NCI-H69 (cell line): ENCODE results near the gene FAR1.

Experiments used
- DNase-seq: peaks from one replicate; lab custom pipeline; 2025; lab: John Stamatoyannopoulos, UW

FAR1 gene

DNA sequence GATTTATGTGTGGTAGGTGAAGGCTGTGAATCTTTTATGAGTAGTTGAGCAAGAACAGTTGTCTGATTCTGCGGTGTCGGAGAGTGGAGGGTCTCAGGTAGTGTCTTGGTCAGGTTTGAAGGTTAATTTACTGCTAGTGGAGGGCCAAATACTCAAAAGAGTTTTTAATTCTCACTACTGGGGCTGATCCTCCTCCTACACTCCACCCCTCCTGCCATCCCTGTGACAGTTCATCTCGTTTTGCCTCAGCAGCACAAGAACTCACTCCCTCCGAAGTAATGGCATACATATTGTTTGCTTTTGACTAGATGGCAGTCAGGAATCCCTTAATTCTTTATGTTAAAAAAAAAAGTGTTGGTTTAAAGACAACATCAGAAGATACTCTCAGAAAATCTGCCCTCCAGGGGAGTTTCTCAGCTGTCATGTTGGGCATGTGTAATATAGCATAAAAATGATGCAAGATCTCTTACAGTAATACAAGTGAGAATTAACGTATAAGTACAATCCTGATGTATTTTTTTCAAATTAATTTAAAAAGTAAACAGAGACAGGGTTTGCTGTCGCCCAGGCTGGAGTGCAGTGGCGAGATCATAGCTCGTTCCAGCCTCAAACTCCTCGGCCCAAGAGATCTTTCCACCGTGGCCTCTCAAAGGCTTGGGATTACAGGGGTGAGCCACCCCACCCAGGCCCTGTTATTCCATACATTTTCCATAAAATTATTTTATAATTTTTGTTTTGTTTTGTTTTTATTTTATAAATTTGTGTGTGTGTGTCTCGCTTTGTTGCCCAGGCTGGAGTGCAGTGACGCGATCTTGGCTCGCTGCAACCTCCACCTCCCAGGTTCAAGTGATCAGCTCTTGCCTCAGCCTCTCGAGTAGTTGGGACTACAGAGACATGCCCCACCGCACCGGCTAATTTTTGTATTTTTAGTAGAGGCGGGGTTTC, 1.3 kb downstream of the FAR1 start:
- DNase-seq: no peak

GRCh38 chr11:13672576-13673210, 4.2 kb downstream of the FAR1 start:
- peak; percentile 31 for DNase-seq

GRCh38 chr11:13674799-13675509, 6.5 kb downstream of the FAR1 start:
- no peak for DNase-seq

DNA sequence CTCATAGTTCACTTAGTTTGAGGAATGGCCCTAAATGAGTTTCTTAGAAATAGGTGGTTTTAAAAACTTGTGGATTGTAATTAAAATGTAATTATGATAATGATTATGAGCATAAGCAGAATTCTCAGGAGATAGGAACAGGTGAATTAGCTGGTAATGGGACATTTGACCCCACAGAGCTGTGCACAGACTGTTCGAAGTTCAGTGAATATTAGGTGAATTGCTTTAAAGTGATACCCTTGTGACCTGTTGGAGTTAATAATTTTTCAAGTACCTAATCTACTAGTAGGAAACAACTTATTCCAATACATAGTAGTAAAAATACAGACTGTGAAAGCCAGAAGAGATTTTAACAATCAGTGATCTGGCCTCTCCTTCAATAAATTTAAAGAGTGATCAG, 8.1 kb downstream of the FAR1 start:
- DNase-seq: no peak

GRCh38 chr11:13679768-13680167, 11.3 kb downstream of the FAR1 start:
- no peak for DNase-seq

DNA sequence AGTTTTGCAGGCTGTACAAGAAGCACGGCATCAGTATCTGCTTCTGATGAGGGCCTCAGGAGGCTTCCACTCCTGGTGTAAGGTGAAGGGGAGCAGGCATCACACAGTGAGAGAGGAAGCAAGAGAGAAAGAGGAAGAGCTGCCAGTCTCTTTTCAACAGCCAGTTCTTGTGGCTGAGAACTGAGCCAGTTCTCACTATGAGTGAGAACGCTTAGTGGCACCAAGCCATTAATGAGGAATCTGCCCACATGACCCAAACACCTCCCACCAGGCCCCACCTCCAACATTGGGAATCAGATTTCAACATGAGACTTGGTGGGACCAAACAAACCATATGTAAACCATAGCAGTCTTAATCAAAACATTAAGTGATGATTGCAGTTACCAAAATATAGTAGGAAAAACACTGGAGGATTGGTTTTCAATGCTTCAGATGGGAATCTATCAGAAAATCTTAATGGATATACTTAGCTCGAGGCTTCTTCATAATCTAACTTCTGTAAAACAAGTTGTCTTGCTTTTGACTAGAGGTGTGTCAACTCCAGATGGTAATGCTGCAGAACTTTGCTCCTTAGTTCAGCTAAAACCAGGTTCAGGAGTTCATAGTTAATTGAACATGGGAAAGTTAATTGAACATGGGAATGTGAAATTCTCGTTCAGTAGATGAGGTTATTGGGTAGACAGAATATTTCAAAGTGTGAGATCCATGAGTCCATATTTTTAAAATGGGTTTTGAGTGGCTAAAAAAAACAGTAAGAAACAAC, 12.2 kb downstream of the FAR1 start:
- no peak for DNase-seq

DNA sequence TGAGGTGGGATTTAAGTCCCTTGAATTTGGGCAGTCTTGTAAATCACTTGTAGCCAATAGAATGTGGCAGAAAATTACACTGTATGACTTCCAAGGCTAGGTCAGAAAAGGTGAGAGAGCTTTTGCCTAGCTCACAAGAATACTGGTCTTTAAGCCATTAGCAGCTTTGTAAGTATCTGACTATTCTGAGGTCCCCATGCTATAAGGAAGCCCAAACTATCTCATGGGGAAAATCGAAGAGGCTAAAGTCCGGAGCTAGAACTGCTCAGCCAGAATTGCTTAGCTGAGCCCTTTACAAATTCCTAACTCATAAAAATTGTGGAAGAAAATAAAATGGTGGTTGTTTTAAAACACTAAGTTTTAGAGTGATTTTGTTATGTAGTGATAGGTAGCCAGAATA, 13.0 kb downstream of the FAR1 start:
- no peak for DNase-seq

GRCh38 chr11:13682212-13682611, 13.7 kb downstream of the FAR1 start:
- no peak for DNase-seq

GRCh38 chr11:13685461-13686108, 17.1 kb downstream of the FAR1 start:
- no peak for DNase-seq

- DNase-seq: no peak
These were observed 18.3 kb downstream of the FAR1 start for GRCh38 chr11:13686776-13687175.

DNA sequence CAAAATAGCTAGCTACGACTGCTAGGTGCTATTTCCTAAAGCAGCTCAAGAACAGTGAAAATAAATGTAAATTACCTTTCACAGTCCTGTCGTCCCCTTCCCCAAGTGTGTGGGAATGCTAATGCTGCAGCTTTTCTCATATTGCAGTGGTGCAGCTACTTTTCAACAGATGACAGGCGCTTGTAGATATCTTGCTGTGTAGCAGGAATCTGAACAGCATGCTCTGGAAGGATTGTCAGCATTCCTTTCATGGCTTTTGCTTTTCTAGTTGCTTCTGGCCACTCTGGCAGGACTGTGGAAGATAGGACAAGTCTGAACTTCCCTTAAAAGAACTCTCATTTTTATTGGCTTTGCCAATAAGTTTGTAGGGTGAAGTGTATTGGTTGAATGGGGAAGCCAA, 18.8 kb downstream of the FAR1 start:
- DNase-seq: no peak

DNA sequence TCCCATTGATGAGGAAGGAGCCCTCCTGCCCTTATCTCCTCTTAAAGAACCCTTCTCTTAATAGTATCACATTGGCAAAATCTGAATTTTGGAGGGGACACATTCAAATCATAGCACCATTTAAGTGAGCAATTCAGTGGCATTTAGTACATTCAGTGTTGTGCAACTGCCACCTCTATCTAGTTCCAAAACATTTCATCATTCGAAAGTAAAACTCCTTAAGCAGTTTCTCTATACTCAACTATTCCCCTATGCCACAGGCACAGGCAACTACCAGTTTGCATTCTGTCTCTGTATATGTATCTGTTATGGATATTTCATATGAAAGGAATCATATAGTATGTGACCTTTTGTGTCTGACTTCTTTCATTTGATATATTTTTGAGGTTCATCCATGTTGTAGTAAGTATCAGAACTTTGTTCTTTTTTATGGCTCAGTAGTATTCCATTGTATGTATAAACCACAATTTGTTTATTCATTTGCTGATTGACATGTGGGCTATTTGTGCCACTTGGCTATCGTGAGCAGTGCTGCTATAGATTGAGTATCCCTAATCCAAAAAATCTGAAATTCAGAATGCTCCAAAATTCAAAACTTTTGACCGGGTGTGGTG, 22.9 kb downstream of the FAR1 start:
- DNase-seq: no peak

GRCh38 chr11:13692172-13692571, 23.7 kb downstream of the FAR1 start:
- DNase-seq: no peak

- DNase-seq: no peak
These were observed 25.6 kb downstream of the FAR1 start for GRCh38 chr11:13694115-13694514.

- no peak for DNase-seq
These were observed 27.4 kb downstream of the FAR1 start for GRCh38 chr11:13695886-13696285.

- no peak for DNase-seq
These were observed 29.2 kb downstream of the FAR1 start for GRCh38 chr11:13697710-13698109.

GRCh38 chr11:13698132-13698531, 29.7 kb downstream of the FAR1 start:
- DNase-seq: no peak

DNA sequence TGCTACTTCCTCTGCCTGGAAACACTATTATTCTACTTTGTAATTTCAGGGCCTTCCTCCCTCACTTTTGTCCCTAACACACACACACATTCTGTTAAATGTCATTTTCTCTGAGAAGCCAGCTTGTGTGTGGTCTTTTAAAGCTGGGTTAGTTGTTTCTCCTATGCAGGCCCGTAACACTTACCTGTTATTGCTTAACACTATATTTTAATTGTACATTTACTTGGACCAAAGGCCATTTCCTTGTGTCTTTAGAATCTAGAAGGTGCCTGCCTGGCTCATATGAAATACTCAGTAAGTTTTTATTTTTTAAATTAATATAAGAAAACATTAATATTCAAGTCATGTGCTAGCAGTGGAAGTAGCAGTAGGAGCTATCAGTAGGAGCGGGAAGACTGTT, 30.6 kb downstream of the FAR1 start:
- no peak for DNase-seq

- DNase-seq: no peak
These were observed 31.4 kb downstream of the FAR1 start for GRCh38 chr11:13699870-13700269.

- no peak for DNase-seq
These were observed 33.0 kb downstream of the FAR1 start for GRCh38 chr11:13701506-13701905.

DNA sequence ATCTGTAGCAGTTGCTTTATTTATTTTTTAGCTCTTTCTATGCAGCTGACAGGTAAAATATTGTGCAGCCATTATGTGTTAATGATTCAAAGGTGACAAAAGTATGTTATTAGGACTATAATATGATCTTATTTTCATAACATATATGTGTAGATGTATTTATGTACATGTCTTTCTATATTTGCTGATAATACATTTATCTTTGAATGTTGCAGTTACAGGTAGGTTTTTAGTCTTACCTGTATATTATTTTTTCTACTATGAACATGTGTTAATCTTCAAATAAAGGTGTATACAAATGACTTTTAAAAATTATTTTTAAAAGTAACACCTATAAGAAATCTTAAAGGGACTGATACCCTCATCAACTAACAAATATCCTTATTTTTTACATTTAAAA, 33.6 kb downstream of the FAR1 start:
- DNase-seq: no peak
